CD14-positive monocyte (primary cell): Measurements from ENCODE around the gene ADAMTS17. TPM values are rescaled to one million over a fixed set of nuclear protein-coding genes. Genes with fewer than 3 reads are reported as not detected.

Source experiments
- DNase-seq, 3 donors: peaks; one replicate each; pipeline ENCODE4 v3.0.0-alpha.2; 2011 to 2022
- H2AFZ ChIP-seq: 2 replicates; pipeline ENCODE4 v1.6.0; 2012; ENCODE audit warnings: mild to moderate bottlenecking, low read depth, low read length, inconsistent platforms; ENCODE audit not compliant: insufficient read depth, poor library complexity, severe bottlenecking
- H3K27ac ChIP-seq, 2 donors: 1 replicate in 1 of 2; 2 replicates in 1 of 2; pipeline ENCODE4 v1.5.1; 2012 to 2013; ENCODE audit warnings: low read length in 2 of 2, control low read depth in 1 of 2, inconsistent platforms in 1 of 2, low read depth in 1 of 2, mild to moderate bottlenecking in 1 of 2
- H3K27me3 ChIP-seq, 2 donors: one replicate each; pipeline versions ENCODE4 v1.6.0 to v1.6.1; 2011 to 2013; ENCODE audit warnings: low read length in 2 of 2; ENCODE audit not compliant: control insufficient read depth in 2 of 2, insufficient read depth in 2 of 2
- H3K36me3 ChIP-seq, 2 donors: replicated peaks in 1 of 2; 1 replicate in 1 of 2; 2 replicates in 1 of 2; pipeline versions ENCODE4 v1.5.1 to v1.6.1; 2012 to 2013; ENCODE audit warnings: low read length in 2 of 2, control low read depth in 1 of 2, inconsistent platforms in 1 of 2, mild to moderate bottlenecking in 1 of 2; ENCODE audit not compliant: insufficient read depth in 2 of 2, control insufficient read depth in 1 of 2
- H3K4me1 ChIP-seq, 2 donors: 1 replicate in 1 of 2; 2 replicates in 1 of 2; pipeline versions ENCODE4 v1.5.1 to v1.6.1; 2012 to 2013; ENCODE audit warnings: low read length in 2 of 2, control low read depth in 1 of 2, inconsistent platforms in 1 of 2, mild to moderate bottlenecking in 1 of 2, moderate library complexity in 1 of 2; ENCODE audit not compliant: insufficient read depth in 2 of 2, control insufficient read depth in 1 of 2
- H3K4me2 ChIP-seq: replicated peaks from 2 replicates; pipeline ENCODE3; 2012; ENCODE audit warnings: low read length, moderate library complexity, mild to moderate bottlenecking; ENCODE audit not compliant: poor library complexity, severe bottlenecking; ENCODE audit errors: extremely low read depth
- H3K4me3 ChIP-seq, 3 experiments: fragments of 200-600 bp in 1 of 3; sonication (generic) in 1 of 3; replicated peaks in 1 of 3; 1 replicate in 2 of 3; 2 replicates in 1 of 3; pipeline ENCODE4 v1.5.1; 2011 to 2013; ENCODE audit warnings: low read length in 3 of 3, mild to moderate bottlenecking in 3 of 3, control low read depth in 2 of 3, low read depth in 2 of 3, inconsistent platforms in 1 of 3, moderate library complexity in 1 of 3
- H3K79me2 ChIP-seq: 2 replicates; pipeline ENCODE4 v1.6.0; 2012; ENCODE audit warnings: mild to moderate bottlenecking, control low read depth, inconsistent platforms, low read length, moderate library complexity; ENCODE audit not compliant: insufficient read depth
- H3K9ac ChIP-seq: 2 replicates; pipeline ENCODE4 v1.6.0; 2017; ENCODE audit warnings: low read length, mild to moderate bottlenecking; ENCODE audit not compliant: insufficient read depth, poor library complexity, severe bottlenecking
- H3K9me3 ChIP-seq, 2 donors: replicated peaks in 1 of 2; 1 replicate in 1 of 2; 2 replicates in 1 of 2; pipeline versions ENCODE4 v1.5.1 to v1.6.1; 2012 to 2013; ENCODE audit warnings: low read length in 2 of 2, control low read depth in 1 of 2; ENCODE audit not compliant: control insufficient read depth in 1 of 2, insufficient read depth in 1 of 2
- H4K20me1 ChIP-seq: 2 replicates; pipeline ENCODE4 v1.6.0; 2012; ENCODE audit warnings: mild to moderate bottlenecking, low read length, control low read depth, moderate library complexity; ENCODE audit not compliant: insufficient read depth
- H3K27ac Mint-ChIP-seq, 7 donors: one replicate each; pipeline ENCODE4 v1.8.0; 2020; ENCODE audit warnings: mild to moderate bottlenecking in 7 of 7, mixed read lengths in 7 of 7, moderate library complexity in 6 of 7, inconsistent platforms in 2 of 7
- H3K27me3 Mint-ChIP-seq, 3 donors: one replicate each; pipeline ENCODE4 v1.8.0; 2021 to 2022; ENCODE audit warnings: low read depth in 3 of 3, mild to moderate bottlenecking in 3 of 3, mixed read lengths in 3 of 3, moderate library complexity in 3 of 3, inconsistent platforms in 1 of 3
- H3K36me3 Mint-ChIP-seq, 2 donors: one replicate each; pipeline ENCODE4 v1.8.0; 2020; ENCODE audit warnings: mixed read lengths in 2 of 2, inconsistent platforms in 1 of 2, mild to moderate bottlenecking in 1 of 2
- H3K4me1 Mint-ChIP-seq: one replicate; pipeline ENCODE4 v1.8.0; 2020; ENCODE audit warnings: mild to moderate bottlenecking, mixed read lengths
- H3K4me3 Mint-ChIP-seq, 2 donors: one replicate each; pipeline ENCODE4 v1.8.0; 2020; ENCODE audit warnings: mild to moderate bottlenecking in 2 of 2, mixed read lengths in 2 of 2, moderate library complexity in 1 of 2
- H3K9me3 Mint-ChIP-seq, 7 donors: one replicate each; pipeline ENCODE4 v1.8.0; 2020 to 2022; ENCODE audit warnings: mixed read lengths in 7 of 7, mild to moderate bottlenecking in 6 of 7, moderate library complexity in 6 of 7, inconsistent platforms in 2 of 7
- WGBS: methylation state at CpG from one replicate; pipeline ENCODE4 v1.1.5; 2013; ENCODE audit warnings: missing lambda C conversion rate; ENCODE audit not compliant: insufficient coverage; 5-methylcytosine and 5-hydroxymethylcytosine counted together
- intact Hi-C, 2 donors: fragments of 100-400 bp; cut with micrococcal nuclease; formaldehyde crosslinking; loops; one replicate each; pipeline versions ENCODE4 v1.15.0 to v1.15.1; 2023
- polyA plus RNA-seq, 3 donors: library from polyadenylated mRNA; depleted of rRNA in 1 of 3; unstranded in 2 of 3; stranded (reverse) in 1 of 3; fragments of 300-500 nt in 2 of 3; fragments of >200 nt in 1 of 3; fragmentation: Illumina TruSeq in 2 of 3; gene quantifications; 1 replicate in 2 of 3; 2 replicates in 1 of 3; pipeline ENCODE4 v1.2.3, GENCODE V29; 2012 to 2021
- TF ChIP-seq, protein P1 (sequence below): fragments of 200-600 bp; IDR thresholded peaks from one replicate; pipeline ENCODE4 v1.8.0; 2022; ENCODE audit warnings: antibody characterized with exemption, mild to moderate bottlenecking

The ADAMTS17 gene
- polyA plus RNA-seq, 3 donors: 0.03 to 0.25 TPM; not detected in 1

DNA sequence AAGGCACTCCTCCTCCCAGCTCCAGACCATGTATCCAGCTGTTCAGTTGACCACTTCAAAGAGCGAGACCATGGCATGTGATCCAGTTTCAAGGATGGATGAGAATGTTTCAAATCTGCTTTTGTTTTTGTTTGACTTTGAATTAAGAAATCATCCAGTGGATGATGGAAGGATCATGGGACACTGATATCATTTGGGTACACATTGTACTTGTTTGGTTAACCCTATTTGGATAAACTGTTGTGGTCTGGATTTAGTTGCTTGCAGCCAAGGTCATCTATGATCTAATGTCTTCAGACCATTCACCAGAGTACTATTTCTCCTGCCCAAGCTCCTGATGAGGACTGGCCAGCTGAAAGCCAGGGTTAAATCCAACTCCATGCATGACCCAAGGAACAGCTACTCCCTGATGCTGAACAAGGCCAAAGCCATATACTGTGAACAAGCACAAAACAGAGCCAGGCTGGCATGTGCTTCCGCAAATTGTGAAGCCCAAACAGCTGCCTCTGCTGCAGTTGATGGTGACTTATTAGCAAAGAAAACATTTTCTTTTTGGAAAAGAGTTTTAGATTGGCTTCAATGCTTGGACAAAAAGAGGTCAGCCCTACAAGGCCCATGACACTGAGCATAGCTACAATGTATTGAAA lies 5.2 kb upstream of the ADAMTS17 start:
- 88% methylated on average over 1 of the region's 2 CpGs for WGBS
- peaks cover 22 to 41% of the 10 kb centered on the region in 2 donors for H3K27me3 ChIP-seq
- peaks cover 27 to 30% (median 29%) of the 10 kb centered on the region in 3 donors for H3K27me3 Mint-ChIP-seq
- H3K4me1 Mint-ChIP-seq: peaks cover 17% of the 10 kb centered on the region
- H3K9me3 ChIP-seq: peaks cover 0 to 4% of the 10 kb centered on the region in 2 donors
- H3K9ac ChIP-seq: no peak overlapping the region
- H3K4me2 ChIP-seq: no peak overlapping the region
- H3K27ac Mint-ChIP-seq: no peak overlapping the region
- no peak for DNase-seq
- TF ChIP-seq, protein P1, sequence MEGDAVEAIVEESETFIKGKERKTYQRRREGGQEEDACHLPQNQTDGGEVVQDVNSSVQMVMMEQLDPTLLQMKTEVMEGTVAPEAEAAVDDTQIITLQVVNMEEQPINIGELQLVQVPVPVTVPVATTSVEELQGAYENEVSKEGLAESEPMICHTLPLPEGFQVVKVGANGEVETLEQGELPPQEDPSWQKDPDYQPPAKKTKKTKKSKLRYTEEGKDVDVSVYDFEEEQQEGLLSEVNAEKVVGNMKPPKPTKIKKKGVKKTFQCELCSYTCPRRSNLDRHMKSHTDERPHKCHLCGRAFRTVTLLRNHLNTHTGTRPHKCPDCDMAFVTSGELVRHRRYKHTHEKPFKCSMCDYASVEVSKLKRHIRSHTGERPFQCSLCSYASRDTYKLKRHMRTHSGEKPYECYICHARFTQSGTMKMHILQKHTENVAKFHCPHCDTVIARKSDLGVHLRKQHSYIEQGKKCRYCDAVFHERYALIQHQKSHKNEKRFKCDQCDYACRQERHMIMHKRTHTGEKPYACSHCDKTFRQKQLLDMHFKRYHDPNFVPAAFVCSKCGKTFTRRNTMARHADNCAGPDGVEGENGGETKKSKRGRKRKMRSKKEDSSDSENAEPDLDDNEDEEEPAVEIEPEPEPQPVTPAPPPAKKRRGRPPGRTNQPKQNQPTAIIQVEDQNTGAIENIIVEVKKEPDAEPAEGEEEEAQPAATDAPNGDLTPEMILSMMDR: no peak
- no peak overlapping the region for H3K4me3 Mint-ChIP-seq
- no peak overlapping the region for H3K4me3 ChIP-seq
- no peaks in the 10 kb centered on the region for H3K79me2 ChIP-seq
- no peak overlapping the region for H3K27ac ChIP-seq
- intact Hi-C loops: loop anchor here (5.0 kb wide), 2 partner anchors 225 to 255 kb away; partner anchors contain the start of genes ASB7 (in 1 of the 2) and LINS1 (in 1 of the 2)
- peaks cover 18 to 24% of the 10 kb centered on the region in 2 donors for H3K4me1 ChIP-seq
- no peaks in the 10 kb centered on the region for H3K36me3 ChIP-seq
- no peaks in the 10 kb centered on the region for H4K20me1 ChIP-seq
- H2AFZ ChIP-seq: no peak overlapping the region
- peaks cover 4 to 7% (median 6%) of the 10 kb centered on the region in 7 donors for H3K9me3 Mint-ChIP-seq
- peaks cover 0 to 5% of the 10 kb centered on the region in 2 donors for H3K36me3 Mint-ChIP-seq

DNA sequence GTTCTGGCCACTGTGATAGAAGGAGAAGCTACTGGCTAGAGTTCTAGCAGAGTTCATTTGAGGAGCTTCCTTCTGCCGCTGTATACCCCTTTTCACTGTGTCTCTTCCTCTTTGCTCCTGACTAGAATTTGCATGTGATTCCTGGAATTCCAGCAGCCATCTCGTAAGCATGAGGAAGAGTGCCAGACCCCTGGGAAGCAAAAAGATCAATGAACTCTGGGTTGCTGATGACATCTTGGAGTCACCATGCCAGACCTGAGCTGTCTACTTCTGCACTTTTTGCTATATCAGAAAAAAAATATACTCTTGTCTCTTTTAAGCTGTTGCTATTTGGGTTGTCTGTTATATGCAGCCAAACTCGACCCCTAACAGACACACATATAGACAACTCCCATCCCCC lies 3.7 kb upstream of the ADAMTS17 start:
- Histone ChIP-seq H3K4me3 (no peak overlapping the region), H3K4me1 (peaks cover 15 to 27% of the 10 kb centered on the region in 2 donors), H3K36me3 (no peaks in the 10 kb centered on the region), H4K20me1 (no peaks in the 10 kb centered on the region), H3K9me3 (peaks cover 0 to 5% of the 10 kb centered on the region in 2 donors), H3K4me2 (no peak overlapping the region), H3K27me3 (peaks cover 27 to 45% of the 10 kb centered on the region in 2 donors), H2AFZ (no peak overlapping the region), H3K79me2 (no peaks in the 10 kb centered on the region), H3K27ac (no peak overlapping the region), H3K9ac (no peak overlapping the region)
- Mint-ChIP-seq H3K9me3 (peaks cover 0 to 7% (median 2%) of the 10 kb centered on the region in 7 donors), H3K36me3 (peaks cover 0 to 1% of the 10 kb centered on the region in 2 donors), H3K27me3 (peaks cover 31 to 38% (median 35%) of the 10 kb centered on the region in 3 donors), H3K4me3 (no peak overlapping the region), H3K27ac (peak overlapping the region in 1 of 7 donors; percentile 10), H3K4me1 (peaks cover 14% of the 10 kb centered on the region)
- no CpG with 5 or more reads among the region's 3 CpGs for WGBS
- intact Hi-C loops: loop anchor here (5.0 kb wide), 2 partner anchors 227 to 257 kb away; partner anchors contain the start of genes ASB7 (in 1 of the 2) and LINS1 (in 1 of the 2)
- TF ChIP-seq, protein P1: no peak
- DNase-seq: no peak
